GM18498 (cell line): ENCODE measurements around the gene RASAL3.
A peak's percentile ranks its signal among the peaks of the same experiment; 100 is the strongest.
"Not testable (repeated sequence)": the region's sequence is repeated elsewhere in the genome, so short reads cannot be mapped to it uniquely, and the experiment has no call there.

Experiments used
- ATAC-seq: cut with Tn5 transposase; IDR thresholded peaks from one replicate; pipeline ENCODE4 v1.9.1; 2021; ENCODE audit warnings: mild to moderate bottlenecking, moderate library complexity; ENCODE audit not compliant: unreplicated experiment

The RASAL3 gene

DNA sequence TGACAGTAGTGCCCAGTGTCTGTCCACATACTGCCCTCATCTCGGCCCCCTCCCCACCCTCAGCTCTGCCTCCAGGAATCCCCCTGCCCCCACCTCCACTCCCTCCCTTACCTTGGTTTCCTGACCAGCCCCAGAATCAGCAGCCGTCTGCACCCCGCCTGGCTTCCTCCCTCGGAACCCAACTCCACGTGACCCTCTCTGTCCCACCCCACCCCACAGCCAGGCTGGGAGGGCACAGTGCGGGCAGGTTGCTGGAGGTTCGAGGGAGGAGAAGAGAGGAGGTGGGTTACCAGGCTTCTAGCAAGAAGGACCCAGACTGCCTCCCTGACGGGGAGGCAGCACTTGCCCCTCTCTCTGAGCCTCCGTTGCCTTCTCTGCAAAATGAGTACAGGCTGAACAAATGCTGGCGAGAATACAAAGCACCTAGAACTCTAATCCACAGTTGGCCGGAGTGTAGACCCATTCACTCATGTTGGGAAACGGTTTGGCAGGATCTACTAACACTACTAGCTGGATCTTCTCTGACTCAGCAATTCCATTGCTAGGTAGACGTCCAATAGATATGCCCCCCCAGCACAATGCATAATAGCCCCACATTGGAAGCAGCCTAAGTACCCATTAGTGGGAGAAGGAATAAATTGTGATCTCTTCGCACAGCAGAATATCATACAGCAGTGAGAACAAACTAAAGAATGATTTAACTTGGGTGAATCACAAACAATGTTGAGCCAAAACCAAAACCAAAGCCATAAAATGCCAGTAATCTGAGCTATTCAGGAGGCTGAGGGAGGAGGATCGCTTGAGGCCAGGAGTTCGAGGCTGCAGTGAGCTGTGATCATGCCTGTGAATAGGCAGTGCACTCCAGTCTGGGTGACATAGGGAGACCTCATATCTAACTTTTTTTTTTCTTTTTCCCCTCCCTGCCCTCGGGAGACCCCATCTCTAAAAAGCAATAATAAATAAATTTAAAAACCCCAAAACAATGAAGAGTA, at the start of gene RASAL3:
TSS of gene RASAL3 (minus strand) at position 151 of the 992 bp plus-strand sequence. CDS start 186 bp downstream, outside the sequence.
- peak; percentile 49 for ATAC-seq

DNA sequence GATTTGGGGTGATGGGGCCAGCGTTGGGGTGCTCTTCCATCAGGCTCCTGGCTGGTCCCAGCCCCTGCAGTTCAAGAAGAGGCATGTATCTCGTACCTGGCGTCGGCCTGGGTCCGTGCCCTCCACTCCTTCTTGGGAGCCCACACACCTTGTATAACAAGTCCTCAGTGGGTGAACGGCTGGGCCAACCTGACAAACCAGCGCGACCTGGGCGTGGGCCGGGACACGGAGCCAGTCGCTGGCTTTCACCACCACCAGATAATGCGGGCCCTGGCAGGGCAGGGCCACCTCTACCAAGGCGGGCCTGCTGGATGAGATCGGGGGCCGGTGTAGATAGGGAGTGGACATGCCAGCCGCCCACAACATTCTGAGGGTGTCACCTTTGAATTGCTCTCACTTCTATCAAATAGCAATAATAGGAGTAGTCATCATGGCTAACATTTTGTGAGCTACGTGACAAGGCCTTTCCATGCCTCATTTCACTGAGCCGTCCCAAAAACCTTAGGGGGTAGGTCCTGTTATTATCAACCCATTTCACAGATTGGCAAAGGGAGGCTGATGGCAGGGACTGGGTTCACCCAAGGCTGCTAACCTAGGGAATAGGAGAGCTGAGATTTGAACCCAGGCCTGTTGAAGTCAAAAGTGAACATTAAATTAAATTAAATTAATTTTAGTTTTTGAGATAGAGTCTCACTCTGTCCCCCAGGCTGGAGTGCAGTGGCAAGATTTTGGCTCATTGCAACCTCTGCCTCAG, 47.5 kb upstream of the RASAL3 start:
- ATAC-seq: no peak

DNA sequence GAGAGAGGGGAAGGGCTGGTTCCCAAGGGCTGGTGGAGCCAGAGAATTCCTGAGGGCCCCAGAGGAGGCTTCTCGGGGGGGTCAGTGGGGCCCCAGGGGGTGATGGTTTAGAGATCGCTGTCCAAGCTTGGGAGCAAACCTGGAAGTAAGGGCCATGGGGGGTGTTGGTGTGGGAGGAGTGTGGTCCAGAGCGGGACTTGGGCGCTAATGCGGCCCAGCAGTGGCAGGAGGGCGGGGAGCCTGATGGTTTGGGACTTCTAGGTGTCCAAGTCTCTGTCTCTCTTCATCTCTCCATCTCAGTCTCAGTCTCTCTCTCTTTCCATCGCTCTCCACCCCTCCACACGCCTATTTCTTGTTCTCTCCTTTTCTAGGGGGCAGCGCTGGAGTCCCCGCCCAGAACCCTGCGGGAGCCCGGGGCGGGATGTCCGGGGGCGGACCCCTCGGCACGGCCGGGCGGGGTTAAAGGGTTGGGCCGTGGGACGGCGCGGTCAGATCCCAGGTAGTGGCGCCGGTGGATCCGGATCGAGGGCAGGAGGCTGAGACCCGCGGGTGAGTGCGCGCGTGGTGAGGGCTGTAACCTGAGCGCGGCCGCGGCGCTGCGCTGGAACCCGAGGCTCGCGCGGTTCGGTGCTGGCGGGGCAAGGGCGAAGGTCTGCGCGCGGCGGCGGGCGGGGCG, 43.8 kb upstream of the RASAL3 start, which contains the start of gene CYP4F22:
TSS of gene CYP4F22 (plus strand) at position 491 of the 676 bp plus-strand sequence. CDS start 16,812 bp downstream, outside the sequence.
- no peak for ATAC-seq

DNA sequence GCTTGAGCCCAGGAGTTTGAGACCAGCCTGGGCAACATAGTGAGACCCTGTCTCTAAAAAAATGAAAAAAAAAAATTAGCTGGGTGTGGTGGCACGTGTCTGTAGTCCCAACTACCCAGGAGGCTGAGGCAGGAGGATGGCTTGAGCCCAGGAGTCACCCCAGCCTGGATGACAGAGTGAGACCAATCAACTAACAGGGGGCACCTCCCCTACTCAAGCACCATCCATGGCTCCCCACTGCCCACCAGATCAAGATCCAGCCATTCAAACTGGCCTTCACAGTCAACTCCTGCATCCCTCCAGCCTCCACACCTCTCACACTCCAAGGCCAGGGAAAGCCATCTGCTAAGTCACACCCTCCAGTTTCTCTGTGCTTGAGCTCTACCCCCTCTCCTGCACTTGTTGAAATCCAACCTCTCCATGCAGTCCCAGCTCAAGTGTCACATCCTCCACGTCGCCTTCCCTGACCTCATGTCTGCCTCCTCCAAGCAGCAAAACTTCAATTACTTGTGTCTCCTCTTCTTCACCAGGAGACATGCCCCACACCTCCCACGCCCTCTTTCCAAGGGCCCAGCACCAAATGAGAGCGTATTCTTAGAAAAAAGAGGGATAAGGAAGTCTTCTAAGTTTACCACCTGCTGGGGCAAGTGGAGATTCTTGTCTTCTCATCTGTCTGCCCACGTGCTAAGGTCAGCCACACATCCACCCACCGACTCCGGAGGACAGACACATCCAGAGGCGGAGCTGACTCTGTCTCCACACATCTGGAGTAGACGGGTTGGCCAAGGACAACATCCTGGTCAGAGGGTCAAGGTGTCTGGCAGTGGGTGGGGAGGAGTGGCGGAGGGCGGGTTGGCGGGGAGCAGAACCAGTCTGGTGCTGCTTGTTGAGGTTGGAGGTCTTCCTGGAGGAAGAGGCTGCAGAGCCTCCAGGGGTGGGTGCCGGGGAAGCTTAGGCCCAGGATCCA, 43.0 kb upstream of the RASAL3 start:
- no peak for ATAC-seq

DNA sequence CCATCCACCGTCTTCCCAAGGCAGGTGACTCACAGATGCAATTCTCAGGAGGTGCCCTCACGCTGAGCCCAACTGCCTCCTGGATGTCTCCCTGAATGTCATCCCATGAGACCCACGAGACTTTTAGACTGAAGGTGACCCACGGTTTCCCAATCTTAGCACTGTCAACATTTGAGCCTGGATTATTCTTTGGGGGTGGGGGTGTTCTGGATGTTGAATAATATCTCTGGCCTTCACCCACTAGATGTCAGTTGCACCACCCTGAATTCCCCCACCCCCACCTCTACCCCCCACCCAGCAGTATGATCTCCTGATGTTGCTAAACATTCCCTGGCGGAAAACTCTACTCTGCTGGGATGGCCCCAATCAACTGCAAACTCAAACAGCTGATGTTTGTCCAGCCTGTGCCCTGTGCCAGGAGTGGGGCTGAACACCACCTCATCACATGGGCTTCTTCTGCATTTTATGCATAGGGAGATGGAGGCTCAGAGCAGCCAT, 41.8 kb upstream of the RASAL3 start:
- no peak for ATAC-seq

DNA sequence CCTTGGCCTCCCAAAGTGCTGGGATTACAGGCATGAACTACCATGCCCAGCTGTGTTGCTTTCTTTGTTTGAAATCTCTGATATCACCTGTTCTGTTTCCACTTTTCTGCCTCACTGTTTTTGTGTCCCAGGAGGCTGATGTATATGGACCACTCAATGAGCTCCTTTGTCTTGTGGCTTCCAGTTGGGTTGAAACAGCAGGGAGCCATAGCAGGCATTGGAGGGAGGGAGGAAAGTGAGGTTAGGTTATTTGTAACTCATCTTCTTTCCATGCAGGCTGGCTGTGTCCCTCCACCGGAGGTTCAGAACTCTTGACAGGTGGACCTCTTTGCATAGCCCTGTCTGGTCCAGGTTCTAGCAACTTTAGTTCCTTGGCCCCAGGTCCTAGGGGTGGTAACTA, 37.9 kb upstream of the RASAL3 start:
- no peak for ATAC-seq

DNA sequence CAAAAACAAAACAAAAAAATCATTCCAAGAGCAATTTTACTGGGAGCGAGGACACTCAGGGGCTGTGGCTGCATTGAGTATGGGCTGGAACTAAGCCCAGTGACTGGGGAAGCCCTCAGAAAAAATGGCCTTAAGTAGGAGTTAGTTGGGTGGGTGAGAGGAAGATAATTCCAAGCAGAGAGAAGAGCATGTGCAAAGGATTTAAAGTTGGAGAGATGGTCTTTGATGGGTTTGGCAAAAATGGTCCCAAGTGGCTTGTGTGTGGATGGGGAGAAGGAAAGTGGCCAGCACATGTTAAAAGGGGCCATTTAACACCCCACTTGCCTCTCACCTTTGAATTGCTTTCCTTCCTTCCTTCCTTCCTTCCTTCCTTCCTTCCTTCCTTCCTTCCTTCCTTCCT, 37.3 kb upstream of the RASAL3 start:
- ATAC-seq: no peak

DNA sequence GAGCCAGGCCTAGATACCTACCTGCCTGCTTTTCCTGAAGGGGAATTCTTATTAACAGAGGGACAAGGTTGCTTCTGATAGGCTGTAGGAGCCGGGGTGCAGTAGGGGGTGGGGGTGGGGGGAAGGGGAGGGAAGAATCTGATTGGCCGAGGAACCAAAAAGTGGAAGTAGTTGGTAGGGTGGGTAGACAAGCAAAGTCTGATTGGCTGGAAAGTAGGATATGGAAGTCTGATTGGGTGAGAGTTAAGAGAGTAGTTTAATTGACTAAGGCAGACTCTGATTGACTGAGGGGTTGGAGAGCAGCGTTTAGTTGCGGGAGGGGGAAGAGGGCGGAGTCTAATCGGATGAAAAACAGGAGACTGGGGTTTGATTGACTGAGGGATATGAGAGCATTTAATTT, 34.6 kb upstream of the RASAL3 start:
- no peak for ATAC-seq

DNA sequence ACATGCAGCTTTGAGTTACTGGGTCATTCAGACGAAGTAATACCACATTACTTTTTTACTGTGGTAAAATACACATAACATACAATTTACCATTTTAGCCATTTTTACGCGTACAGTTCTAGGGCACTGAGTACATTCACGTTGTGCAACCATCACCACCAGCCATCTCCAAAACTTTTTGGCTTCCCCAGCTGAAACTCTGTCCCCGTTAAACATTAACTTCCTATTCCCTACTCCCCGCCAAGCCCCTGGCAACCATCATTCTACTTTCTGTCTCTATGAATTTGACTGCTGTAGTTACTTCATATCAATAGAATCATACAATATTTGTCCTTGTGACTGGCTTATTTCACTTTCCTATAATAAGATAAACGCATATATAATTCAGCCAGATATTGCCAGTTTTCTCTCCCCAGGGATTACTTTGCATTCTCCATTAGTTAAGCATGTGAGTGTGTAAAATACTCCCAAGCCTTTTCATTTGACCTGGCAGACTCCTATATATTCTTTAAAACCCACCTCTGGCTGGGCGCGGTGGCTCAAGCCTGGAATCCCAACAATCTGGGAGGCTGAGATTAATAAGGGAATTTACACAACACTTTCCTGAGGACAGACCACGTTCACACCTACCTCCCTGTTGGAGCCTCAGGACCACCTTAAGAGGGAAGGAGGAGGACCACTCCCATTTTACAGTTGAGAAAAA, 34.0 kb upstream of the RASAL3 start:
- ATAC-seq: no peak

DNA sequence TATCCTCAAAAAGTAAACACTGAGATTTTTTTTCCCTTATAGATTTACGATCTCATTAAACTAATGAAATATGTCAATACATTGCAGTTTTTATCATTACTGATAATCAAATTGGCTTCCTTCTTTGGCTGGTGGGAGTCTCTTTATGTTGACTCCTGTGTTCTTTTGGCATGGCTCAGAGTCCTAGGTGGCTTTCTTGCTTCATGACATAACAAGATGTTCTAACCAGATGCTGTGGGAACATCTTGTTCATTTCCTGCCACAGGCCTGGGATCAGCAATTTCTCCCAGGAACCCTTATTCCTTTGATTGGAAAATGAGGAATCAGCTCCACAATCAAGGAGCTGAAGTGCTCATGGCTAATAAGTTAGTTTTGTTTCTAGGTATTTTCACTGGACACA, 30.8 kb upstream of the RASAL3 start:
- no peak for ATAC-seq

DNA sequence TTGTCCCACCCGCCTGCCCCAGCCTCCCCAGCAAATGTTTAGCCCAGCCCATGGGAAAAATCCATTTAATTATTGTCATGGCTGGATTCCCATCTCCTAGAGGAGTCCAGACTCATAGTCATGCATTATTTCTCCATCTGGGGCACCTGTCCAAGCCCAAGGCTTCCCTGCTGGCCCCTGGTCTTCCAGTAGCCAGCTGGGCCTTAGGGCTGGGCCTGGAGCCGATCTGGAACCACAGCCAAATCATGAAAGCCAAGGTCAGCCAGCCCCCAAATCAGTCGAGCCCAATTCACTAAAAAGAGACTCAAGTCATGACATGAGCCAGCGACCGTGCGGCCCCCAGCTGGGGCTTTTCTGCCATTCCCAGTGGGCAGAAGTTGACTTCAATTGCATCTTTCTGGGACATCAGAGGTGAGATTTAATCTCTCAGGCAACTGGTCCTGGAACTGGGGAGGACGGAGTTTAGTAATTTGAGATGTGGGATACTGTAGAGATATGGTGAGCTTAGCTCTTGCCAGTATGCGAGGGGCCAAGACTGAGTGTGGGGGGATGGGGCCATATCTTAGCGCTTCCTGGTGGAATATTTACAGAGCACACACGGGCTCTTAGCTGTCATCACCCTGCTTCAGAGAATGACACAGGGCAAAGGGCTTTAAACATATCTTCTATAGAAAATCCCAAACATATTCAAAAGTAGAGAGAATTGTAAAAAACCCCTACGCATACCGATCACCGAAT, 24.3 kb upstream of the RASAL3 start:
- ATAC-seq: no peak

DNA sequence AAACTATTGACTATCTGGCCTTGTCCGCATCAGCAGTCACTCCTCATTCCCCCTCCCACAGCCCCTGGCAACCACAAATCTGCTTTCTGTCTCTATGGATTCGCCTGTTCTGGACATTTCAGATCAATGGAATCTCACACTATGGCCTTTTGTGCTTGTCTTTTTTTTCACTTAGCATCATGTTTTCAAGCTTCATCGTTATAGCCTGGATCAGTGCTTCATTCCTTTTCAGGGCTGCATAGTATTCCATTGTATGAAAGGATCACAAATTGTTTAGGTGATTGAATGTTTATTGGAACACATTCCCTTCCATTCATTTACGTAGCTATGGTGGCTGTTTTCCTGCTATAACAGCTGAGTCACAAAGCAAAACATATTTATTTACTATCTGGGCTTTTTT, 22.7 kb upstream of the RASAL3 start:
- no peak for ATAC-seq

DNA sequence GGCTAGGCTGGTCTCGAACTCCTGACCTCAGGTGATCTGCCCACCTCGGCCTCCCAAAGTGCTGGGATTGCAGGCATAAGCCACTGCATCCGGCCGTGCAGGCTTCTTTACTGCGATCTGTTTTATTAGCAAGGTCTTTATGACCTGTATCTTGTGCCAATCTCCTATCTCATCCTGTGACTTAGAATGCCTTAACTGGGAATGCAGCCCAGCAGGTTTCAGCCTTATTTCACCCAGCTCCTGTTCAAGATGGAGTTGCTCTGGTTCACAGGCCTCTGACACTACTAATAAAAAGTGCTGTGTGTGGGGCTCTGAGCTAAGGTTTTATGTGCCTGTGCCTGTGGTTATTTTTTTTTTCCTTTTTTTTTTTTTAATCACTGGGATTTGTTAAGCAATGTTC, 21.4 kb upstream of the RASAL3 start:
- ATAC-seq: not testable (repeated sequence)

DNA sequence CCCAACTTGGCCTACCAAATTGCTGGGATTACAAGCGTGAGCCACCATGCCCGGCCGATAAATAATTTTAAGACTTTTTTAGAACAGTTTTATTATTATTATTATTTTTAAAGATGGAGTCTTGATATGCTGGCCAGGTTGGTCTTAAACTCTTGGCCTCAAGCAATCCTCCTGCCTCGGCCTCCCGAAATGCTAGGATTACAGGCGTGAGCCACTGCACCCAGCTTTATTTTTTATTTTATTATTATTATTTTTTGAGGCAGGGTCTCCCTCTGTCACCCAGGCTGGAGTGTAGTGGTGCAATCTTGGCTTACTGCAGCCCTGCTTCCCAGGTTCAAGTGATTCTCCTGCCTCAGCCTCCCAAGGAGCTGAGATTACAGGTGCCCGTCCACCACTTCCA, 16.7 kb upstream of the RASAL3 start:
- not testable (repeated sequence) for ATAC-seq

DNA sequence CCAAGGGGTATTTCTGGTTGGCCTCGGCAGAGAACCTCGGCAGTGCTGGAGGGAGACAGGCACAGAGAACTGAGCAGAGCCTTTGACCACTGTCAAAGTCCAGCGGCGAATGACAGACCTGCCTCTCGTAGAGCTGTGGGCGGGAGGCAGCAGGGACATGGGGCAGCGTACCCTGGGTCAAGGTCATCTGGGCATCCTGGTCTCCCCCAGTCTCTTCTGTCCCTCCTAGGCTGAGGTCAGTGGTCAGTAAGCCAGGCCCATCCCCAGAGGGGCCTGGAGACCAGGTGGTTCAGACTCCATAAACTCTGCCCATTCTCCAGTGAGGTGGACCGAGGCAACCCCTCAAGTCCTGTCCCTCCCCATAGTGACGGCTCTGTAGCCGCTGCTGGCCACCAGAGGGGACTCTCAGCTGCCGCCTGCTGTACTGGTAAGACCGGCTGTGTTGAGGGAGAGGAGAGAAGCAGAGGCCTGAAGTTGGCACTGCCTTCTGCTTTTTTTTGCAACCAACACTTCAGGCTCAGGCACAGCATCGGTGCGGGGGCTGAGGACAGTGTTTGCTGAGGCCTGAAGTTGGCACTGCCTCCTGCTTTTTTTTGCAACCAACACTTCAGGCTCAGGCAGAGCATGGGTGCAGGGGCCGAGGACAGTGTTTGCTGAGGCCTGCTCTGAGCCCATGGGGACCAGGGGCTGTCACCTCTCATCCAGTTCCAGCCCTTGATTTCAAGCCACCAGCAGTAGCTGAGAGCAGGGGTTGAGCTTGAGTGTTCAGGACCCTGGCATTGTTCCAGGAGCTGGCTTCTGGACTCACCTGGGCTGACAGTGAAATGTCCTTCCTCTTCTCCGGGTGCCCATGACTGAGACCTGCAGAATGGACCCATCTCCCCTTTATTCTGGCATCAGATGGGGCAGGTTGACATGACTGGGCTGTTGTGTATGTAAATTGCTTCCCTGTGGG, 15.3 kb upstream of the RASAL3 start, which contains the start of gene PGLYRP2:
TSS of gene PGLYRP2 (minus strand) at position 111 of the 955 bp plus-strand sequence. CDS start 130 bp downstream, outside the sequence.
- ATAC-seq: no peak

DNA sequence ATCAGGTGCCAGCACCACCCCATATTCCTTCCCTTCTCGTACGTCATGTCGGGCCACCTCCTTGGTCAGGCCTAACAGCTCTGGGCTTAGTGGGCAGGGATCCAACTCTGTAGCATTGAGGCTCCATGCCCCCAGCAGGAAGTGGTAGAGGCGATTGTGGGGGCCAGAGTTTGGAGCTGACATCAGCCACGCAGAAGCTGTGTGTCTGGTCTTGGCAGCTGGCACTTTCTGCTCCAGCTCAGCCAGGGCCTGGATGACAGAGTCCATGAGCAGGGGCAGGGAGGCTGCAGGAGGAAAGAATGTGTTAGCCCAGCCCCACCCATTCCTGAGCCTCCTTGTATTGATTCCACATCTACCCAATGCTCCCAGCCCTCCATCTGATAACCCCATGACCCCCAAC, 12.0 kb upstream of the RASAL3 start:
- ATAC-seq: no peak

DNA sequence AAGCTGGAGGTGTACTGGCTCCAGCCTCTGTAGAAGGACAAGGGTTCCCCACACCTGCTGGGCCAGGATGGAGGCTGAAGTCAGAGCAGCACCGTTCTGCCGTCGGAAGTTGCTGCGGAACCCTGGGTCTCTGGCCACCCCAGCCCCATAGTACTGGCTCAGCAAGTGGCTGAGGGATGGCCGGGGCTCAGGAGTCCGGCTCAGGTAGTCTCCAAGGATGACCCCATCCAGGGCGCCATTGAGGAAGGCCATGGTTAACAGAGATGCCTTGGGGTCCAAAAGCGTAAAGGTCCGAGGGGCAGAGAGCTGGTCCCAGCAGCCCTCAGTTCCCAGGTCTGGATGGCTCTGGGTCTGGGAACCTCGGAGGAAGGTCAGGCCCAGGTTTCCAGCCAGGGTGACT, 11.3 kb upstream of the RASAL3 start:
- ATAC-seq: no peak
